GM12891 (cell line): Measurements from ENCODE around the gene RTP5.

Experiments
- DNase-seq: peaks from one replicate; pipeline ENCODE4 v3.0.0; 2011; ENCODE audit warnings: low spot score; ENCODE audit not compliant: insufficient read length
- FAIRE-seq: peaks from 2 replicates; lab custom pipeline; 2011; peaks lifted over from hg19 to GRCh38; lab: Jason Lieb, UNC
- PAX5 ChIP-seq: IDR thresholded peaks from 2 replicates; pipeline ENCODE4 v1.6.1; 2011; ENCODE audit warnings: low read length, moderate library complexity, mild to moderate bottlenecking; ENCODE audit not compliant: insufficient read depth, severe bottlenecking
- POLR2A ChIP-seq: IDR thresholded peaks from 2 replicates; pipeline ENCODE4 v1.6.1; 2011; ENCODE audit warnings: low read depth, low read length, control low read depth
- POLR2AphosphoS5 ChIP-seq: IDR thresholded peaks from 2 replicates; pipeline ENCODE4 v1.6.1; 2011; ENCODE audit warnings: low read depth, low read length, control low read depth
- POU2F2 ChIP-seq: IDR thresholded peaks from 2 replicates; pipeline ENCODE4 v1.6.1; 2011; ENCODE audit warnings: low read depth, mild to moderate bottlenecking, control low read depth, low read length, moderate library complexity
- SPI1 ChIP-seq: IDR thresholded peaks from 2 replicates; pipeline ENCODE4 v1.6.1; 2011; ENCODE audit warnings: low read depth, low read length, control low read depth
- TAF1 ChIP-seq: IDR thresholded peaks from 2 replicates; pipeline ENCODE4 v1.6.1; 2011; ENCODE audit warnings: low read depth, low read length, control low read depth

Gene RTP5

GRCh38 chr2:241858206-241859016 lies 11.1 kb upstream of the RTP5 start, which contains the start of gene PDCD1:
TSS of gene PDCD1 (minus strand) at chr2:241858894. CDS start at chr2:241858838, 56 bp downstream.
- DNase-seq (peak; percentile 92), FAIRE-seq (peak; percentile 99)
- TF ChIP-seq POLR2A (peak; percentile 95), SPI1 (peak; percentile 62), POLR2AphosphoS5 (peak; percentile 91), TAF1 (peak; percentile 78), PAX5 (no peak), POU2F2 (peak; percentile 28; the same call in 1 of the 2 replicates)

GRCh38 chr2:241859017-241859435 lies 10.5 kb upstream of the RTP5 start:
- FAIRE-seq, result no peak
- no peak for DNase-seq
- TF ChIP-seq POLR2AphosphoS5 (no peak), SPI1 (no peak), POLR2A (no peak; the same call in 1 of the 2 replicates), POU2F2 (no peak), TAF1 (no peak), PAX5 (no peak)

GRCh38 chr2:241859436-241860183 lies 9.9 kb upstream of the RTP5 start:
- peak; percentile 88 for DNase-seq
- TF ChIP-seq POU2F2 (0 out of 2 replicates have a peak, but pooled peaks have one; percentile 36), TAF1 (no peak; the same call in 1 of the 2 replicates), SPI1 (peak; percentile 85), POLR2A (0 out of 2 replicates have a peak, but pooled peaks have one; percentile 28), POLR2AphosphoS5 (no peak), PAX5 (no peak)
- FAIRE-seq, result no peak

- TF ChIP-seq POU2F2, result no peak
- no peak for TF ChIP-seq TAF1
- no peak for TF ChIP-seq POLR2A
- TF ChIP-seq POLR2AphosphoS5, result no peak
- TF ChIP-seq SPI1, result no peak
- TF ChIP-seq PAX5, result no peak
- FAIRE-seq (no peak), DNase-seq (no peak)
These were observed 9.1 kb upstream of the RTP5 start for GRCh38 chr2:241860184-241861078.

GRCh38 chr2:241861264-241861663 lies 8.3 kb upstream of the RTP5 start:
- TF ChIP-seq PAX5 (no peak), POLR2A (no peak), TAF1 (no peak), SPI1 (no peak), POLR2AphosphoS5 (no peak), POU2F2 (no peak)
- FAIRE-seq (peak; percentile 88), DNase-seq (no peak)

- TF ChIP-seq POLR2AphosphoS5, result no peak
- TF ChIP-seq TAF1, result no peak
- TF ChIP-seq SPI1, result no peak
- TF ChIP-seq PAX5, result no peak
- no peak for TF ChIP-seq POLR2A
- TF ChIP-seq POU2F2, result no peak
- DNase-seq (no peak), FAIRE-seq (no peak)
These were observed 7.4 kb upstream of the RTP5 start for GRCh38 chr2:241862093-241862492.

- TF ChIP-seq POLR2AphosphoS5 (no peak), POU2F2 (no peak), PAX5 (no peak), POLR2A (no peak), TAF1 (no peak), SPI1 (no peak)
- DNase-seq, result no peak
- FAIRE-seq, result no peak
These were observed 6.6 kb upstream of the RTP5 start for GRCh38 chr2:241862775-241863535.

- FAIRE-seq (peak; percentile 94), DNase-seq (no peak)
- TF ChIP-seq POLR2AphosphoS5 (no peak), POLR2A (no peak), TAF1 (0 out of 2 replicates have a peak, but pooled peaks have one; percentile 38), POU2F2 (no peak), PAX5 (no peak), SPI1 (no peak)
These were observed 6.0 kb upstream of the RTP5 start for GRCh38 chr2:241863536-241863954.
